Stimulated activated CD4-positive, alpha-beta T cell treated with anti-CD3 and anti-CD28 coated beads, Interleukin-15, amount 100 ng/mL, for 1 hour (primary cell): ENCODE measurements around the gene CCNY.

Experiments used
- DNase-seq, 2 donors: peaks; one replicate each; pipeline ENCODE4 v3.0.0-alpha.2; 2020; ENCODE audit warnings: low read depth in 1 of 2, low spot score in 1 of 2

Gene CCNY

DNA sequence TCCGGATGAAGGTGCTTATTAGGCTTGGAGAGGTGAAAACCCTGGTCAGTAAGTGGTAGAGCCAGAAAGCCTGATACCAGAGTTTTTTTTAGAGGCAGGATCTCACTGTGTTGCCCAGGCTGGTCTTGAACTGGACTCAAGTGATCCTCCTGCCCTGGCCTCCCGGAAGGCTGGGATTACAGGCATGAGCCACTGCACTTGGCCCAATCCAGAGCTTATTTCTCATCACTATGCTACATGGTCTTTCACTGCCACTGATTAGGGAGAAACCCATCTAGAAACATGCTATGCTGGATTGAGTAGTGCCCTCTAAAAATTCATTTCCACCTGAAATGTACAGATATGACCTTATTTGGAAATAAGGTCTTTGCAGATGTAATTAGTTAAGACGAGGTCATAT is 240.4 kb downstream of the CCNY start:
- no peak for DNase-seq

- no peak for DNase-seq
Measured at GRCh38 chr10:35577926-35578617, 241.8 kb downstream of the CCNY start.

DNA sequence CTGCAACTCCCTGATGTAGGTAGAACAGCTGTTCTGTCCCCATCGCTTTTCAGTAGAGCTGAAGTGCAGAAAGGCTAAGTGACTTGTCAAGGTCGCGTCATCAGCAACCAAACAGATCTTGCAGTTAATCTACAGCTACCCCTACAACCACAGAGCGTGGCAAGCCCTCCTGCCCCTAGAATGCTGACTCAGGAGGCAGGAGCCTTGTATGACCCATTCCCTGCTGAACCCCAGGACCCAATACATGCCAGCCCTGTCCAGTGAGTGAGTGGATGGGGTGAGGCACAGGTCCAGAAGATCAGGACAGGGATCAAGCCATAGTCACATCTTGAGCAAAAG is 242.3 kb downstream of the CCNY start:
- no peak for DNase-seq

GRCh38 chr10:35579116-35579515 is 242.8 kb downstream of the CCNY start:
- DNase-seq, result no peak

- no peak for DNase-seq
Measured at GRCh38 chr10:35579726-35580422, 243.6 kb downstream of the CCNY start.

- no peak for DNase-seq
Measured at GRCh38 chr10:35580423-35580770, 244.1 kb downstream of the CCNY start.

GRCh38 chr10:35581655-35582054 is 245.3 kb downstream of the CCNY start:
- no peak for DNase-seq

GRCh38 chr10:35584946-35585345 is 248.6 kb downstream of the CCNY start:
- no peak for DNase-seq

DNA sequence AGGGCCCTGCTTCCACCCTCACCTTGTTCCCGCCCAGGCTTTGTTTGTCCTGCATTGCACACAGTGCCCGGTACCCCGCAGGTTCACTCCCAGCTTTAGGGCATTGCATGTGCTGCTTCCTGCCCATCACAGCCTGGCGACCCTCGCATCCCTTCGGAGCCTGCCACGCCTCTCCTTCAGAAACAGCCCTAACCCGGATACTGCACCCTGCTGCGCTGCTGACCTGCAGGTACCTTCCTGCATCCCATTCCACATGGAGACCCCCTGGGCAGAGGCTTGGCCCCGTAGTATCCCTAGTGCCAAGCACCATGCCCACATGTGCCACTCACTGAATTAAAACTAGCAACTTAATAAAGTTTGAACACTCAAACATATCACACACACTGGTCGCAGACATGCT is 249.0 kb downstream of the CCNY start:
- DNase-seq, result no peak

GRCh38 chr10:35585903-35586535 is 249.7 kb downstream of the CCNY start:
- DNase-seq, result no peak

- DNase-seq, result no peak
Measured at GRCh38 chr10:35588836-35589235, 252.5 kb downstream of the CCNY start.

- no peak for DNase-seq
Measured at GRCh38 chr10:35592441-35592840, 256.1 kb downstream of the CCNY start.

GRCh38 chr10:35594115-35595079 is 258.1 kb downstream of the CCNY start:
- DNase-seq, result no peak

- DNase-seq, result no peak
Measured at GRCh38 chr10:35595106-35595505, 258.8 kb downstream of the CCNY start.

DNA sequence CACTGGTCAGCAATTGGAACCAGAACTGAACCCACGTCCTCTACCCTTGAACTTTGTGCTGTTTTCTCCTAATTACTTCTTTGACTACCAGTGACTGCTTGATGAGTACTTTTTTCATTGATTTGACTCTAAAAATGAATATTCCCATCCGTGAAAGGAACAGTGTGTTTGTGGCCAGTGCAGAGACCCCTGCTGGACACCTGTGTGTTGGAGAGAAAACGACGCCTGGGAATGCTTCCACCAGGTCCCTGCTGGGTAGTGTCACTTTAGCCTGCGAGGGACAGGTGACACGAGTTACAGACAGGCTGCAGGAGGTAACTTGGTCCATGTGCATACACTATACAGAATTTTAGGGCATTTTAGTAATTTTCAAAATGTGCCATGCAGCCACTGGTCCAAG is 262.1 kb downstream of the CCNY start:
- DNase-seq, result no peak

GRCh38 chr10:35600193-35600592 is 263.9 kb downstream of the CCNY start:
- no peak for DNase-seq

- DNase-seq, result no peak
Measured at GRCh38 chr10:35605191-35605590, 268.9 kb downstream of the CCNY start, which contains the start of gene GJD4. TSS of gene GJD4 (plus strand) at chr10:35605341. CDS start at chr10:35605568, 227 bp downstream.

GRCh38 chr10:35606430-35606829 is 270.1 kb downstream of the CCNY start:
- no peak for DNase-seq

DNA sequence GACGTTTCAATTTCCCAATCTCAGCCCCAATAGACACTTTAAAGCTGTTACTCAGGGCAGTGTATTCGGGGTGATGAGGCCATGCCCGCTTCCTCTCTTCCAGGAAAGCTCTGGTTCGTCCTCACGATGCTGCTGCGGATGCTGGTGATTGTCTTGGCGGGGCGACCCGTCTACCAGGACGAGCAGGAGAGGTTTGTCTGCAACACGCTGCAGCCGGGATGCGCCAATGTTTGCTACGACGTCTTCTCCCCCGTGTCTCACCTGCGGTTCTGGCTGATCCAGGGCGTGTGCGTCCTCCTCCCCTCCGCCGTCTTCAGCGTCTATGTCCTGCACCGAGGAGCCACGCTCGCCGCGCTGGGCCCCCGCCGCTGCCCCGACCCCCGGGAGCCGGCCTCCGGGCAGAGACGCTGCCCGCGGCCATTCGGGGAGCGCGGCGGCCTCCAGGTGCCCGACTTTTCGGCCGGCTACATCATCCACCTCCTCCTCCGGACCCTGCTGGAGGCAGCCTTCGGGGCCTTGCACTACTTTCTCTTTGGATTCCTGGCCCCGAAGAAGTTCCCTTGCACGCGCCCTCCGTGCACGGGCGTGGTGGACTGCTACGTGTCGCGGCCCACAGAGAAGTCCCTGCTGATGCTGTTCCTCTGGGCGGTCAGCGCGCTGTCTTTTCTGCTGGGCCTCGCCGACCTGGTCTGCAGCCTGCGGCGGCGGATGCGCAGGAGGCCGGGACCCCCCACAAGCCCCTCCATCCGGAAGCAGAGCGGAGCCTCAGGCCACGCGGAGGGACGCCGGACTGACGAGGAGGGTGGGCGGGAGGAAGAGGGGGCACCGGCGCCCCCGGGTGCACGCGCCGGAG is 271.4 kb downstream of the CCNY start:
- DNase-seq, result no peak

DNA sequence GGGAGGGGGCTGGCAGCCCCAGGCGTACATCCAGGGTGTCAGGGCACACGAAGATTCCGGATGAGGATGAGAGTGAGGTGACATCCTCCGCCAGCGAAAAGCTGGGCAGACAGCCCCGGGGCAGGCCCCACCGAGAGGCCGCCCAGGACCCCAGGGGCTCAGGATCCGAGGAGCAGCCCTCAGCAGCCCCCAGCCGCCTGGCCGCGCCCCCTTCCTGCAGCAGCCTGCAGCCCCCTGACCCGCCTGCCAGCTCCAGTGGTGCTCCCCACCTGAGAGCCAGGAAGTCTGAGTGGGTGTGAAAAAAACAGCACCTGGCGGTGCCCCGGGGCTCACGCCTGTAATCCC is 272.0 kb downstream of the CCNY start:
- DNase-seq, result no peak

GRCh38 chr10:35611750-35612149 is 275.4 kb downstream of the CCNY start:
- DNase-seq, result no peak
